SK-N-MC (cell line): Measurements from ENCODE around the gene LRFN2.

Source experiments
- EZH2 ChIP-seq: fragments of 200-600 bp; sonication (generic); IDR thresholded peaks from one replicate; pipeline ENCODE4 v1.6.1; 2017; ENCODE audit warnings: antibody characterized with exemption
- FOXP2 ChIP-seq: optimal IDR thresholded peaks from 2 replicates; pipeline ENCODE3; 2011; ENCODE audit warnings: mild to moderate bottlenecking, moderate library complexity; ENCODE audit not compliant: insufficient read depth; ENCODE audit errors: extremely low read length, control extremely low read depth
- POLR2AphosphoS5 ChIP-seq: IDR thresholded peaks from 2 replicates; pipeline ENCODE4 v1.6.1; 2012; ENCODE audit warnings: mild to moderate bottlenecking, low read depth, low read length, borderline replicate concordance

DNA sequence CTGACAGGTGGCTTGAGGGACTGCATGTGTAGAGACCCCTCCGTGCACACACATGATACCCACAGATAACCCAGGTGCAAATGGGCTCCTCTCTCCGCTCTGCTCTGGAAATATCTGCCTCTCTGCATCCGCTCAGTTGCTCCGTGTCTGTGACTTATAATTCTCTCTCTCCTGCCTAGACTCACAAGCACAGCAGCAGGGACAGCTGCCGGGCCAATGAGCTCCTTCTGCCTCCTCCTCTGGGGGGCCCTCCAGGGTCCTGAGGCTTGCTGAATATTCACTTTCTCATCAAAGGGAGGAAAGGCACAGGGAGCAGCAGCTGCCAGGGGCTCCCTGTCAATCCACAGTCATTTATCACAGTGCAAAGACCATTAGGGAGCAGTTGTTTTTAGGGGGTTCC lies 24.1 kb downstream of the LRFN2 start:
- TF ChIP-seq EZH2 (no peak), POLR2AphosphoS5 (no peak), FOXP2 (no peak)
